Measurements from ENCODE around the gene ITPKB.
"Not testable (repeated sequence)": the region's sequence is repeated elsewhere in the genome, so short reads cannot be mapped to it uniquely, and the experiment has no call there.

The ITPKB gene

GRCh38 chr1:226722901-226723656 lies 16.0 kb downstream of the ITPKB start:
- no peak for DNase-seq (ENCODE audit: low read depth)
- no peak for TF ChIP-seq CTCF (IDR thresholded peaks at IDR 0.05; ENCODE audit: low read length, missing control alignments)
- no peak overlapping the region for H3K4me3 ChIP-seq (replicated peaks; ENCODE audit: low read depth, low read length)

GRCh38 chr1:226722240-226722900 lies 16.7 kb downstream of the ITPKB start:
- no peak overlapping the region for H3K4me3 ChIP-seq (replicated peaks; ENCODE audit: low read depth, low read length)
- DNase-seq (ENCODE audit: low read depth), result no peak
- no peak for TF ChIP-seq CTCF (IDR thresholded peaks at IDR 0.05; ENCODE audit: low read length, missing control alignments)

DNA sequence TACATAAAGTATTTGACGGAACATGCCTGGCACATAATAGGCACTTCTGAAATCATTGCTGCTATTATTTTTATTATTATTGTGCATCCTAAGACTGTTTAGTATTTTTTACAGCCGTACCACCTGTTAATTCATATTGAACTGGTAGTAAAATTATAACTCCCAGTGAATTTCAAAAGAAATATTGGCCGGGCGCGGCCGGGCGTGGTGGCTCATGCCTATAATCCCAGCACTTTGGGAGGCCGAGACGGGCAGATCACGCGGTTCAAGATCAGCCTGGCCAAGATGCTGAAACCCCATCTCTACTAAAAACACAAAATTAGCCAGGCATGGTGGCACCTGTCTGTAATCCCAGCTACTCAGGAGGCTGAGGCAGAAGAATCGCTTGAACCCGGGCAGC lies 18.5 kb downstream of the ITPKB start:
- not testable (repeated sequence) for DNase-seq (ENCODE audit: low read depth); H3K4me3 ChIP-seq (replicated peaks; ENCODE audit: low read depth, low read length)

GRCh38 chr1:226719596-226720387 lies 19.3 kb downstream of the ITPKB start:
- H3K4me3 ChIP-seq (replicated peaks; ENCODE audit: low read depth, low read length), result no peak overlapping the region
- no peak for DNase-seq (ENCODE audit: low read depth)
- no peak for TF ChIP-seq CTCF (IDR thresholded peaks at IDR 0.05; ENCODE audit: low read length, missing control alignments)

DNA sequence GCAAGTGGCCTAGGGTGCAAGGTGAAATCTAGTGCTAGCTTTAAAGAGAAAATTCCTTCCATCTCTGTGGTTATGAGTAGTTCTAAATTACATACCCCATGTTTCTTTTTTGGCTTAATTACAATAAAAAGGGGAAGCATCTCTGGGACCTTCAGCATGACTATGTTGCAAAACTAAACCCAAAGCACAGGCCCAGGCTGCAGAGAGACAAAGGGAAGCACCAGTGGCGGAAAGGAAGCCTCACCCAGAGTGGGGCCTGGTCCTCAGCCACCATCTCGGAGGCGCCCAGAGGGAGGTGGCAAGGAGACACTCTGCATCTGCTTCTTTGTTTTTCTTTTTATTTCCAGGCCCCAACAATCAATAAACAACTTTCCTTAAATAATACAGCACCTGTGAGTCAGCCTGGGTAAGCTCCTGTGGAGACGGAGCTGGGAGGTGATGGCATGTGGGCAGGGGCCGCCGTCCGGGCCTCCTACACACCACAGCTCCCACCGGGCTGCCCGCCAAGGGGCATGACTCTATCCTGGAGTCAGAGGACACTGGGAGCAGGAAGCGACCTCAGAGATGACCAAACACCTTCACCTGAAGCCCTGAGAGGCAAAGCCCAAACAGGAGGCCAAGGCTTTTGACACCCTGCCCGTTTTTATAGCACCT lies 21.7 kb downstream of the ITPKB start:
- H3K4me3 ChIP-seq (replicated peaks; ENCODE audit: low read depth, low read length), result no peak overlapping the region
- TF ChIP-seq CTCF (IDR thresholded peaks at IDR 0.05; ENCODE audit: low read length, missing control alignments), result no peak

DNA sequence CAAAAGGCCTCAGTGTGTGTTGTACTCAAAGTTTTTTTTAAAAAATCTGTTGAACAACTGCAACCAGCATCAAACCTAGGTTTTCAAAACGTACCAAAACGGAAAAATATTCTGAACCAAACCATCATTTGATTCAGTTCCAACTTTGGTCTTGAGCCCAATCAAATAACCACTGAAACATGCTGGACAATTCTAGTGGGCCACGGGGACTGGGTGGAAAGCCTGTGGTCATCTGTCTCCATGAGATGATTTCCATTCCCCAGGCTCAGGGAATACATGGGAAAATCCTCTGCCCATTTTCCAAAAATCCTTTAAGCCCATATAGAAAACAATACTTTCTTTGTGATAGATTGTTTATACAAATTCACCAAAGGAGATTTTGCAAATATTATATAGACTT lies 22.5 kb downstream of the ITPKB start:
- H3K4me3 ChIP-seq (replicated peaks; ENCODE audit: low read depth, low read length), result no peak overlapping the region
- no peak for DNase-seq (ENCODE audit: low read depth)
- TF ChIP-seq CTCF (IDR thresholded peaks at IDR 0.05; ENCODE audit: low read length, missing control alignments), result no peak

More for the DNA sequence above, 21.7 kb downstream of the ITPKB start:
- DNase-seq (ENCODE audit: low read depth), result no peak

DNA sequence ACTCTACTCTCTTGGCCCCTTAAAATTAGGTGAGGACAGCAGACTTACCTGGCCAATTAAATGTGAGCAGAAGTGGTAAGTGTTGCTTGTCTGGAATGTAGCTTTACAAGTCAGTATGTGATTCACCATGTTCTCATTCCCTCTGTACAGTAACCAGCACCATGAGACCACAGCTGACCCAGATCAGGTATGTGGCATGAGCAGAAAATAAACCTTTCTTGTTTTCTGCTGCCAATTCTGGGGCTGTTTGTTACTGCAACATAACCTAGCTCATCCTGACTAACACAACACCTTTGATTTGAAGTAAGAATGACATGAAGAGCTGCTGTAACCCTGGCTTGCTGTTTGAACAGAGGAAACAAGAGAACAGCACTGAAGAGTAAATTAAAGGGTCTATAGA lies 24.9 kb downstream of the ITPKB start:
- TF ChIP-seq CTCF (IDR thresholded peaks at IDR 0.05; ENCODE audit: low read length, missing control alignments), result no peak
- no peak for DNase-seq (ENCODE audit: low read depth)
- H3K4me3 ChIP-seq (replicated peaks; ENCODE audit: low read depth, low read length), result no peak overlapping the region
